HG03039 (cell line): ENCODE measurements around the gene AFF1.

Source experiments
- ATAC-seq: cut with Tn5 transposase; IDR thresholded peaks from one replicate; pipeline ENCODE4 v1.9.1; 2021; ENCODE audit warnings: mild to moderate bottlenecking, moderate library complexity; ENCODE audit not compliant: unreplicated experiment

AFF1 gene

GRCh38 chr4:87103691-87104187 lies 168.9 kb downstream of the AFF1 start:
- ATAC-seq = no peak

- no peak for ATAC-seq
These were observed 170.5 kb downstream of the AFF1 start for GRCh38 chr4:87105101-87105845.

DNA sequence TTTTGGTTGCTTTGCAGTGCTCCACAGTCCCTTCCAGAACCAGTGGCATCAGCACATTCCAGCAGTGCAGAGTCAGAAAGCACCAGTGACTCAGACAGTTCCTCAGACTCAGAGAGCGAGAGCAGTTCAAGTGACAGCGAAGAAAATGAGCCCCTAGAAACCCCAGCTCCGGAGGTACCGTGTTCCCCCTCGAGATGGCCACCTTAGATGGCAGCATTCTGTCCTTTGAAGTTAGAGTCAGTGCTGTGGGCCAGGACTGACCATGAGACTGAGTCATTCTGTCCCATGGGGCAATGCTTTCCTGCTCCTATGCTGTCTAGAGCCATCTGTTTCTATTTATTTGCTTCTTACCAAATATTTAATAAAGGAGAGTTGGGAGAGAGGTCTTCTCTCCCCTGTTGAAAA lies 173.3 kb downstream of the AFF1 start:
- ATAC-seq = no peak

- no peak for ATAC-seq
These were observed 174.3 kb downstream of the AFF1 start for GRCh38 chr4:87109121-87109520.

DNA sequence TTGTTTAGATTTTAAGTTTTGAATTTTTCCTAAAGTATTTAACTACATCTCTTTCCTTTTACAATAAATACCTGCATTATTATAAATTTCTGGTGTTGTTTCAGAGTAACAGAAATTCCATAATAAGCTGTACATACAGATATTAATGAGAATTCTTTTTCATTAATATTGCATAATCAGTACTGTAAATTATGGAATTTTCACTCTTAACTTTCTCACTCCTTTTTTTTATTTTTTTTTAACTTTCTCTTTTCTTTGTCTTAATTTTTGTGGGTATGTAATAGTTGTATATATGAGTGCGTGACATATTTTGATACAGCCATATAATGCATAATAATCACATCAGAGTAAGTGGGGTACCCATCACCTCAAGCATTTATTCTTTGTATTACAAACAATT lies 175.1 kb downstream of the AFF1 start:
- no peak for ATAC-seq

DNA sequence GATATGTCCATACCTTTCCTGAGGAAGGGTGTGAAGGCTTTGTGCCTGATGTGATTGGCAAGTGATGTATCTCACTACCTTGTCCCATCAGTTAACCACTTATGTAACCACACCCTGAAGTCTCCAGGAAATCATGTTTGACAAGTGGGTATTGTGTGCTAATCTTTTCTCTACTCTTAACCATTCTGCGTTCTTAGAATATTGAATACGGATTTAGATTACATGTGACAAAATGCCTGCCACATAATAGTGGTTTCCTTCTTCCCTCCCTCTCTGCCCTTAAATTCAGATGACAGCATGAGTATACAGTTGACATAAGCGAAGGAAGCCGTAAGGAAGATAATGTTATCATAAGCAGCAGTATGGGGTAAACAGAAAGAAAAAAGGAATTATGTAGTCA lies 177.3 kb downstream of the AFF1 start:
- no peak for ATAC-seq

GRCh38 chr4:87114245-87115062 lies 179.6 kb downstream of the AFF1 start:
- ATAC-seq = no peak

DNA sequence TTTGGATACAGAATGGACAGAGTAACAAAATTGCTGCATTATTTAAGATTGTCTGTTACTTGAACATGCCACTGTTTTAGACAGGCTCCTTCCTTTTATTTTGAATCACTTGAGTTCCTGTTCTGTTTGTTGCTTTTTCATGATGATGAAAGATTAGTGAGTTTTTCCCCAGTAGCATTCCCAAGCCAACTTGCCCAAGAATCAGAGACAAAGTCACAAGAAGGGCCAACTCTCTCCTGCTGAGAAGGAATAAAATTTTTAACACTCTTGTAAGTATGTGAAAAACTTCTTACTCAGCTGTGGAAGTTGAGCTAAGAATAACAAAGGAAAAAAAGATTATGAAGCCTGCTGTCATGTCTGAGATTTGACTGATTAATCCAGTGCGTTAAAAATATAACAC lies 181.4 kb downstream of the AFF1 start:
- no peak for ATAC-seq

DNA sequence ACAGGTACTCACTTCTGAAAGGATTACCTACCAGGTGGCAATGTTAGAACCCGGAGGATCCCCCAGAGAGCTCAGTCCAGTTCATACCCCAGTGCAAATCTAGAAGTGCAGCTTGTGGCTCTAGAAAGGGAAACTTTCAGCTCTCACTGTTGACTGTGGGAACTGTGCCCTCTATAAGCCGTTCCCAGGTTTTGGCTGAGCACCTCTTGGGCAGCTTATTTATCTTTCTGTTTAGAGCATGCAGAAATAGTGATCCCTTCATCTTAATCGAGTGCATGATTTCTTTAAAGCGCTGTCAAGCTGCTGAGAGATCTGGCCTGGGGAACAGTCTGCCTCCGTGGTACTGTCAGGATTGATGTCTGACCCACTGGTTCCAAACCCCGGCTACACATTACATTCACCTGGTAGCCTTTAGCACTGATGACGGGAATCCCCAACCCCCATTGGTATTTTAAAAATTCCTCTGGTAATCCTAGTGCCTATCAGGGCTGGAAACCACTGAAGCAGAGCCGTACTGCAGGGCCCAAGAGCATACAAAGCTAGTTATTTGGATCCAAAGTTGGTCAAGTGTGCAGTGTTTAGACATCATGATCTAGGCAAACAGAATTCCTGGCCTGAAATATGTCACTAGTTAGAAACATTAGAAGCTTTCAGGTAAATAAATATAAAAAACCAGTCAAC lies 182.4 kb downstream of the AFF1 start:
- ATAC-seq = no peak

- ATAC-seq = no peak
These were observed 182.9 kb downstream of the AFF1 start for GRCh38 chr4:87117732-87118075.

DNA sequence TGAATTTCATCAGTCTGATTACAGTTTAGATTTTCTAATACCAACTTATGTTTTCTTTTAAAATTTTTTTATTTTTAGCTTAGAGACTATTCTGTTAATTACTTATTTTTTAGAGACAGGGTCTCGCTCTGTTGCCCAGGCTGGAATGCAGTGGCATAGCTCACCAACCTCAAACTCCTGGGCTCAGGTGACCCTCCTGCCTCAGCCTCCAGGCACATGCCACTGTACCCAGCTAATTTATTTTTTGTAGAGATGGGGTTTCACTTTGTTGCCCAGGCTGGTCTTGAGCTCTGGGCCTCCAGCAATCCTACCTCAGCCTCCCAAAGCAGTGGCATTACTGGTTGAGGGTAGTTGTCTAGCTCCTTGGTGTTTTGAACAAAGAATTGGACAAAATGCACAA lies 183.6 kb downstream of the AFF1 start:
- ATAC-seq = no peak

DNA sequence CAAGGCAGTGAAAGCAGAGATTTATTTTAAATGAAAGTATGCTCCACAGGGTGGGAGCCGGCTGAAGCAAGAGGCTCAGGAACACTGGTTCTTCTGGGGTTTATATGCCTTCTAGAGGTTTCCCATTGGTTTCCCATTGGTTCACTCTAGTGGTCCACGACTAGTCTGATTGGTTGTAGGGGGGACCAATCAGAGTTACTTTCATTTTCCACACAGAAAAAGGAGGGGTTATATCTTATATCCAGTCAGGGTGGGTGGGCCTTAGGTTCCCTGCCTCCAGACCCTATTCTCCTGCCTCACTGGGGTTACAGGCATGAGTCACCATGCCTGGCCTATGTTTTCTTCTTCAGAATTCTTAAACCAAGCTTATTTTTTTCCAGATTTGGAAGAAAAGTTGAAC lies 184.0 kb downstream of the AFF1 start:
- no peak for ATAC-seq

DNA sequence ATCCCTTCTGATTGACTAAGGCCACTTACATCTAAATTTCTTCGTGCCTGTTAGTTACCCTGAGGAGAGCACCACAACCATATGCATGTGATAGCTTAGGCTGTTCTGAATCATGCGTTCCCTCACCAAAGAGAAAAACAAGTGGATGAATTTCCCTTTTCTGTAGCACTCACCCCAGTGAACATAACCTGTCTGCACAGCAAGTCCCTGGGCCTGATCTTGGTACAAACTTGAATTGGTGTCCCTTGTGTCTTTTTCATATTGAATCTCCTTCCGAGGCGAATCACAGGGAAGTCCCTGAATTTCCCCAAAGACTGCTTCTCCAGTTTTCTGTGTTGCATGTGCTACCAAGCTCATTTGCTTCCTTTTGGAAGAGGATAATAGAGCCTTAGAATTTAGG lies 185.2 kb downstream of the AFF1 start:
- ATAC-seq = no peak

DNA sequence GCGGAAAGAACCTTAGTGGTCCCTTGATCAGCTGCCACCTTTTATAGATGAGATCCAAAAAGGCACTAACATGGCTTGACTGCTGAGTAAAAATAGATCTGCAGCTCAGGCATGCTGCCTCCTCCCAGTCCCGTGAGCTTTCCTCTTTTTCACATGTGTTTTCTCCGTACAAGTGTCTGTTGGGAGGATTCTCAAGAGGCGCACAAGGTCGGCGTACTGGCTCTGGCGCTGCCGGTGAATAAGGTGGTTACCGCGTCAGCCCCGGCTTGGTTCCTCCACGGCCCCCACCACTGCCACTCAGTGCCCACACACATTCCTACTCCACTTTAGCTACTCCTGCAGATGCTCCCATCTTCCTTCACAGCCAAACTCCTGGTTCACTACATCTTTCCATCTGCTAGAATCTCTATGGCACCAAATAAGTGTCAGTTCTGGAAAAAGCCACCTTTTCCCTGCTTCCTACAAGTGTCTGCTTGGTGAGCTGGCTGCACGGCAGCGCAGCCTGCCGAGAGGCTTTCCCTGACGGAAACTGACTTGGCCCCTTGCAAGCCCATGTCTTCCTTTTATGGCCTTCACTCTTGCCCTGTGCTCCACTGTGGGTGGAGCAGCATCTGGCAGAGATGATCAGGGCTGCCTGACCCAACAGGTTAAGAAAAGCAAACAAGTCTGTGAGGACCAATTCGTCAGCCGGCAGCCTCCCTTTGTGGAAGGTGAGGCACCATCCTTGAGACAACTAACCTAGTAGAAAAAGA lies 185.8 kb downstream of the AFF1 start:
- ATAC-seq = no peak

DNA sequence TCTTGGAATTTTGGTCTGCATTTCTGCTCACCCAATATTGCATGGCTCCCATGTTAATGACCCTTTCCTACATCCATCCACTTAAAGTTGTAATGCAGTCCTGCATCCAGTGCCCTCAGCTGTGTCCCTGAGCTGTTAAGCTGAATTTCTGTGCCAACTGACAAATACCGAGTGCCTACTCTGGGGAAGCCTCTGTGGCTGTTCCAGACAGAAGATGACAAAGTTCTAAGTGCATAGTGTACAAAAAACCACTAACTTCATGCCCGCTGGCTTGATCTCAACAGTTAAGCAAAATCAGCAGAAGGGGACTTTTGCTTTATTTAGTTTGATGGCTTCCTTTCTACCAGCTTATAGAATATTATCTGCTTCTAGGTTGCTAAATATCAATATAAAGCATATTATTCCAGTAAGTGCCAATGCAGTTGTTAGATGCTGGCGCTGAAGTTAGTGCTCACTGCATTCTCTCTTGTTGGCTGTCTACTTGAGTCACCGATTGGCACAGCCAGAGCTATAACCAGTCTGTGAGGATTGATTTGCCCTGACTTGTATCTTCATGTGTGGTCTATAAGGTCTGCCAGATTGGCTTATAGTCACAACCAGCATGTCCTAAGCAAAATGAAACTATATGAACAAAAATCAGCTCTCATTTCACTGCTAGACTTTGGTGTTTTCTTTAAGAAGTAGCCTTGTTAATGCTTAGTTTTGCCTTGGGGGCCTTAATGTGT lies 186.7 kb downstream of the AFF1 start:
- ATAC-seq = no peak

- ATAC-seq = no peak
These were observed 187.4 kb downstream of the AFF1 start for GRCh38 chr4:87122252-87122651.

DNA sequence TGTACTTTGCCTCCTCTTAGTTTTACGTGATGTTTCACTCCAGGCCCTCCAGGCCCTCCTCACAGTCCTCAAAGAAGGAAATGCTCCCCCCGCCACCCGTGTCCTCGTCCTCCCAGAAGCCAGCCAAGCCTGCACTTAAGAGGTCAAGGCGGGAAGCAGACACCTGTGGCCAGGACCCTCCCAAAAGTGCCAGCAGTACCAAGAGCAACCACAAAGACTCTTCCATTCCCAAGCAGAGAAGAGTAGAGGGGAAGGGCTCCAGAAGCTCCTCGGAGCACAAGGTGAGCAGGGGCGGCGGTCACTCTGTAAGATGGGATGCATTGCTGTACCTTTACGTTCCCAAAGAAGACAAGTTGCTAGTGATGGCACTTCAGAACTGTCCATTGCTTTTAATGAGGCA lies 191.2 kb downstream of the AFF1 start:
- ATAC-seq = no peak

- ATAC-seq = no peak
These were observed 193.3 kb downstream of the AFF1 start for GRCh38 chr4:87128006-87128705.

DNA sequence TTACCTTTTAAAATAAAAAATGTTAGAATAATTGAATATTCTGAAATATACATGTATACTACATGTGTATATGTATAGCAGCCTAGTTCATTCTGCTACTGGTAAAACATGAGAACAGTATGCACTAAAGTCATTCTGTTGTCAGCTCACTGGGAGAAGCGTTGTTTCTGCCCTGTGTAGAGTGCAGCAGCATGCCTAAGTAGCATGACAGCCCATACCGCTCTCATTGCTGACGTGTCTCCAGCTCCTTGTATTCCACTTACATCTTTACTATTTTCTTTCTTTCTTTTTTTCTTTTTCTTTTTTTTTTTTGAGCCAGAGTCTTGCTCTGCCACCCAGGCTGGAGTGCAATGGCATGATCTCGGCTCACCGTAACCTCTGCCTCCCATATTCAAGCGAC lies 194.9 kb downstream of the AFF1 start:
- no peak for ATAC-seq
